SK-N-SH (cell line): ENCODE results near the gene KAT6B. TPM values are rescaled to one million over a fixed set of nuclear protein-coding genes. Genes with fewer than 3 reads are reported as not detected.

Experiments used
- CTCF ChIA-PET: fragments of 300-600, 350-600 bp; formaldehyde crosslinking; extraction: SDS; loops from one replicate; lab custom pipeline; 2021; lab: Yijun Ruan, JAX
- POLR2A ChIA-PET: fragments of 350-600 bp; sonication (Branson Sonifier 250); formaldehyde crosslinking; extraction: SDS; loops from one replicate; lab custom pipeline; 2020; ENCODE audit warnings: antibody characterized with exemption, inconsistent platforms; lab: Yijun Ruan, JAX
- DNase-seq: peaks from one replicate; pipeline ENCODE4 v3.0.0; 2012
- H2AFZ ChIP-seq: fragments of 200-600 bp; sonication (generic); 2 replicates; pipeline ENCODE4 v1.8.1; 2016; ENCODE audit warnings: antibody characterized with exemption, mild to moderate bottlenecking, low read depth
- H3F3A ChIP-seq: fragments of 200-600 bp; sonication (generic); replicated peaks from 2 replicates; pipeline ENCODE3; 2016; ENCODE audit warnings: antibody characterized with exemption, mild to moderate bottlenecking; ENCODE audit not compliant: insufficient read depth
- H3K27ac ChIP-seq, 2 experiments: fragments of 200-500 bp in 1 of 2; fragments of 200-600 bp in 1 of 2; sonication (Bioruptor generic) in 1 of 2; sonication (generic), shearing (Covaris generic) in 1 of 2; 2 replicates each; pipeline versions ENCODE4 v1.5.1 to v1.6.1; 2014 to 2016; ENCODE audit warnings: low read depth in 2 of 2, inconsistent platforms in 1 of 2, low read length in 1 of 2, mild to moderate bottlenecking in 1 of 2, mixed read lengths in 1 of 2
- H3K27me3 ChIP-seq: fragments of 200-600 bp; sonication (generic), shearing (Covaris generic); 2 replicates; pipeline ENCODE4 v1.6.1; 2016; ENCODE audit warnings: mixed run types; ENCODE audit not compliant: insufficient read depth
- H3K36me3 ChIP-seq, 2 experiments: fragments of 200-500 bp in 1 of 2; fragments of 200-600 bp in 1 of 2; sonication (Bioruptor generic) in 1 of 2; sonication (generic) in 1 of 2; replicated peaks in 1 of 2; 2 replicates each; pipeline versions ENCODE3 to v1.5.1; 2014 to 2016; ENCODE audit warnings: low read length in 1 of 2, mild to moderate bottlenecking in 1 of 2; ENCODE audit not compliant: insufficient read depth in 2 of 2, control insufficient read depth in 1 of 2
- H3K4me1 ChIP-seq, 2 experiments: fragments of 200-500 bp in 1 of 2; fragments of 200-600 bp in 1 of 2; sonication (Bioruptor generic) in 1 of 2; sonication (generic), shearing (Covaris generic) in 1 of 2; 2 replicates each; pipeline versions ENCODE4 v1.5.1 to v1.6.1; 2014 to 2016; ENCODE audit warnings: low read depth in 1 of 2, low read length in 1 of 2, mixed run types in 1 of 2; ENCODE audit not compliant: insufficient read depth in 2 of 2, control insufficient read depth in 1 of 2
- H3K4me2 ChIP-seq: fragments of 200-600 bp; sonication (generic), shearing (Covaris generic); 2 replicates; pipeline ENCODE4 v1.6.1; 2017; ENCODE audit warnings: mixed run types
- H3K4me3 ChIP-seq, 2 experiments: fragments of 200-500 bp in 1 of 2; fragments of 200-600 bp in 1 of 2; sonication (Bioruptor generic) in 1 of 2; sonication (generic), shearing (Covaris generic) in 1 of 2; 2 replicates each; pipeline versions ENCODE4 v1.5.1 to v1.8.1; 2014 to 2016; ENCODE audit warnings: low read depth in 2 of 2, inconsistent platforms in 1 of 2, low read length in 1 of 2, mild to moderate bottlenecking in 1 of 2, mixed read lengths in 1 of 2, moderate library complexity in 1 of 2
- H3K79me2 ChIP-seq: fragments of 200-600 bp; sonication (generic); 2 replicates; pipeline ENCODE4 v1.8.1; 2017; ENCODE audit warnings: mild to moderate bottlenecking; ENCODE audit not compliant: insufficient read depth
- H3K9ac ChIP-seq: fragments of 200-600 bp; sonication (generic); 2 replicates; pipeline ENCODE4 v1.6.1; 2017; ENCODE audit warnings: mixed run types
- H3K9me2 ChIP-seq: fragments of 200-600 bp; sonication (generic); 2 replicates; pipeline ENCODE4 v1.6.1; 2017; ENCODE audit warnings: mixed run types
- H3K9me3 ChIP-seq: fragments of 200-600 bp; sonication (generic); 2 replicates; pipeline ENCODE4 v1.6.1; 2017; ENCODE audit warnings: mixed run types, mild to moderate bottlenecking, moderate library complexity
- H4K20me1 ChIP-seq: fragments of 200-600 bp; sonication (generic); 2 replicates; pipeline ENCODE4 v1.6.1; 2017; ENCODE audit warnings: mild to moderate bottlenecking, mixed run types; ENCODE audit not compliant: insufficient read depth
- EP300 ChIP-seq, 2 experiments: IDR thresholded peaks; 2 replicates each; pipeline versions ENCODE4 v1.4.0 to v1.6.1; 2012; ENCODE audit warnings: borderline replicate concordance in 1 of 2, low read depth in 1 of 2, low read length in 1 of 2
- EZH2phosphoT487 ChIP-seq: fragments of 200-600 bp; sonication (generic); IDR thresholded peaks from 2 replicates; pipeline ENCODE4 v1.6.1; 2017; ENCODE audit warnings: low read depth, mixed run types, mild to moderate bottlenecking, antibody characterized with exemption, moderate library complexity, borderline replicate concordance
- FOSL2 ChIP-seq: IDR thresholded peaks from 2 replicates; pipeline ENCODE4 v1.4.0; 2012; ENCODE audit warnings: low read depth, mild to moderate bottlenecking, moderate library complexity, borderline replicate concordance
- FOXJ3 ChIP-seq: sonication (generic); formaldehyde crosslinking; IDR thresholded peaks from 2 replicates; pipeline ENCODE4 v1.5.1; 2020; ENCODE audit warnings: mild to moderate bottlenecking, missing genetic modification reagents
- FOXM1 ChIP-seq: IDR thresholded peaks from 2 replicates; pipeline ENCODE4 v1.4.0; 2012; ENCODE audit warnings: low read depth, mild to moderate bottlenecking
- GABPA ChIP-seq: IDR thresholded peaks from 2 replicates; pipeline ENCODE4 v1.4.0; 2012; ENCODE audit warnings: low read depth, mild to moderate bottlenecking
- JUND ChIP-seq: IDR thresholded peaks from 2 replicates; pipeline ENCODE4 v1.4.0; 2012
- NFIC ChIP-seq: IDR thresholded peaks from 2 replicates; pipeline ENCODE4 v1.4.0; 2012; ENCODE audit warnings: borderline replicate concordance
- NRF1 ChIP-seq: IDR thresholded peaks from 2 replicates; pipeline ENCODE4 v1.6.1; 2012; ENCODE audit warnings: low read depth, mild to moderate bottlenecking, low read length
- RCOR1 ChIP-seq: fragments of 150-350 bp; IDR thresholded peaks from 2 replicates; pipeline ENCODE4 v1.6.1; 2017; ENCODE audit warnings: antibody characterized with exemption, low read length
- SIN3A ChIP-seq: IDR thresholded peaks from 2 replicates; pipeline ENCODE4 v1.6.1; 2012; ENCODE audit warnings: low read depth, mild to moderate bottlenecking, low read length, moderate library complexity, borderline replicate concordance
- TCF12 ChIP-seq: IDR thresholded peaks from 2 replicates; pipeline ENCODE4 v1.4.0; 2012
- USF2 ChIP-seq: fragments of 150-350 bp; IDR thresholded peaks from 2 replicates; pipeline ENCODE4 v1.6.1; 2017; ENCODE audit warnings: antibody characterized with exemption, low read length, low read depth, borderline replicate concordance
- ZBTB33 ChIP-seq: IDR thresholded peaks from 2 replicates; pipeline ENCODE4 v1.4.0; 2012; ENCODE audit warnings: low read depth, borderline replicate concordance
- WGBS: methylation state at CpG from one replicate; pipeline ENCODE4 v1.1.6; 2017; ENCODE audit warnings: low lambda C conversion rate; 5-methylcytosine and 5-hydroxymethylcytosine counted together
- polyA plus RNA-seq, 3 experiments: library from polyadenylated mRNA; depleted of rRNA; stranded (reverse); fragments of >200 nt; gene quantifications; 2 replicates each; pipeline ENCODE4 v1.2.3, GENCODE V29; 2012
- TF ChIP-seq, protein P1 (sequence below): IDR thresholded peaks from 2 replicates; pipeline ENCODE4 v1.4.0; 2012; ENCODE audit warnings: low read depth

The KAT6B gene
- polyA plus RNA-seq, 1 of the 3 experiments (the other 2 are of a cell fraction): 4.3 TPM

- CTCF ChIA-PET: interaction anchor here (1.3 kb wide), 1 partner anchor 9 kb away, joined by 3 read pairs; no protein-coding TSS in a partner anchor
- no peak overlapping the region for H3K4me2 ChIP-seq
- no peak for DNase-seq
- peaks cover 27% of the 10 kb centered on the region for H4K20me1 ChIP-seq
- H3K9me2 ChIP-seq: no peaks in the 10 kb centered on the region
- 97% methylated on average over 2 of the region's 2 CpGs for WGBS
- peaks cover 53% of the 10 kb centered on the region for H3K79me2 ChIP-seq
- POLR2A ChIA-PET: no interaction called here
- TF ChIP-seq, protein P1, sequence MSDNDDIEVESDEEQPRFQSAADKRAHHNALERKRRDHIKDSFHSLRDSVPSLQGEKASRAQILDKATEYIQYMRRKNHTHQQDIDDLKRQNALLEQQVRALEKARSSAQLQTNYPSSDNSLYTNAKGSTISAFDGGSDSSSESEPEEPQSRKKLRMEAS: no peak
- TF ChIP-seq FOSL2 (no peak), EP300 (IDR thresholded peaks at IDR 0.05; ENCODE audit: borderline replicate concordance in 1 of 2, low read depth in 1 of 2, low read length in 1 of 2) (no peak), JUND (no peak), SIN3A (no peak), FOXJ3 (CRISPR knock-in tag) (no peak), GABPA (no peak), USF2 (no peak), NFIC (no peak), NRF1 (no peak), FOXM1 (no peak), EZH2phosphoT487 (no peak), RCOR1 (no peak)
- H3K9ac ChIP-seq: no peak overlapping the region
- no peaks in the 10 kb centered on the region for H3F3A ChIP-seq
- no peak overlapping the region for H2AFZ ChIP-seq
- H3K27me3 ChIP-seq: no peaks in the 10 kb centered on the region
- H3K4me3 ChIP-seq: no peak overlapping the region
- H3K9me3 ChIP-seq: no peaks in the 10 kb centered on the region
- no peak overlapping the region for H3K27ac ChIP-seq
- no peaks in the 10 kb centered on the region for H3K36me3 ChIP-seq
- H3K4me1 ChIP-seq: peaks cover 0 to 9% of the 10 kb centered on the region in 2 experiments; a peak in 2 of 4 replicates
Measured at GRCh38 chr10:74910976-74911350, 84.6 kb downstream of the KAT6B start.

- no peak for TF ChIP-seq ZBTB33
- TF ChIP-seq NRF1: no peak
- TF ChIP-seq SIN3A: no peak
- no peak for TF ChIP-seq RCOR1
- no peak for TF ChIP-seq NFIC
- no peak for TF ChIP-seq TCF12
- H3K4me3 ChIP-seq: no peak overlapping the region
- POLR2A ChIA-PET: no interaction called here
- no peaks in the 10 kb centered on the region for H3K27me3 ChIP-seq
- no peak for DNase-seq
- no peak overlapping the region for H3K4me2 ChIP-seq
- CTCF ChIA-PET: interaction anchor here (1.2 to 1.3 kb wide), 2 partner anchors 8 to 10 kb away, joined by 3 to 5 read pairs; no protein-coding TSS in a partner anchor
- H3F3A ChIP-seq: no peaks in the 10 kb centered on the region
- no peak overlapping the region for H3K27ac ChIP-seq
- peaks cover 0 to 10% of the 10 kb centered on the region in 2 experiments; a peak in 2 of 4 replicates for H3K4me1 ChIP-seq
- no peaks in the 10 kb centered on the region for H3K9me3 ChIP-seq
- peaks cover 64% of the 10 kb centered on the region for H3K79me2 ChIP-seq
- no peak overlapping the region for H3K9ac ChIP-seq
- H3K9me2 ChIP-seq: no peaks in the 10 kb centered on the region
- H2AFZ ChIP-seq: no peak overlapping the region
- peaks cover 24% of the 10 kb centered on the region for H4K20me1 ChIP-seq
- no peaks in the 10 kb centered on the region for H3K36me3 ChIP-seq
Measured at GRCh38 chr10:74912182-74912581, 85.8 kb downstream of the KAT6B start.
